ENCODE data around the gene CLEC11A.
"Not testable (repeated sequence)": the region's sequence is repeated elsewhere in the genome, so short reads cannot be mapped to it uniquely, and the experiment has no call there.

DNA sequence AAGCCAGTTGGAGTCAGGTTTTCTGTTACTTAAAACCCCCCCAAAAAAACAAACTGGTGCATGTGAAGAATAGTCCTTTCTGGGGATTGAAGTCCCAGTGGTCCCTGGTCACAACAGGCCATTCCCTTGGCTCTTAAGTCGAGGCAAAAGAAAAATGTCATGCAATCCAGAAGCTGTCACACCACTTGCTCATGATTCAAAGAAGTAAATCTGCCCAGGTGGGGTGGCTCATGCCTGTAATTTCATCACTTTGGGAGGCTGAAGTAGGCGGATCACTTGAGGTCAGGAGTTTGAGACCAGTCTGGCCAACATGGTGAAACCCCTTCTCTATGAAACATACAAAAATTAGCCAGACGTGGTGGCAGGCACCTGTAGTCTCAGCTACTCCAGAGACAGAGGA lies 38.3 kb downstream of the CLEC11A start:
- TF ChIP-seq POLR2A (IDR thresholded peaks at IDR 0.05) = not testable (repeated sequence)
- TF ChIP-seq, protein P1, sequence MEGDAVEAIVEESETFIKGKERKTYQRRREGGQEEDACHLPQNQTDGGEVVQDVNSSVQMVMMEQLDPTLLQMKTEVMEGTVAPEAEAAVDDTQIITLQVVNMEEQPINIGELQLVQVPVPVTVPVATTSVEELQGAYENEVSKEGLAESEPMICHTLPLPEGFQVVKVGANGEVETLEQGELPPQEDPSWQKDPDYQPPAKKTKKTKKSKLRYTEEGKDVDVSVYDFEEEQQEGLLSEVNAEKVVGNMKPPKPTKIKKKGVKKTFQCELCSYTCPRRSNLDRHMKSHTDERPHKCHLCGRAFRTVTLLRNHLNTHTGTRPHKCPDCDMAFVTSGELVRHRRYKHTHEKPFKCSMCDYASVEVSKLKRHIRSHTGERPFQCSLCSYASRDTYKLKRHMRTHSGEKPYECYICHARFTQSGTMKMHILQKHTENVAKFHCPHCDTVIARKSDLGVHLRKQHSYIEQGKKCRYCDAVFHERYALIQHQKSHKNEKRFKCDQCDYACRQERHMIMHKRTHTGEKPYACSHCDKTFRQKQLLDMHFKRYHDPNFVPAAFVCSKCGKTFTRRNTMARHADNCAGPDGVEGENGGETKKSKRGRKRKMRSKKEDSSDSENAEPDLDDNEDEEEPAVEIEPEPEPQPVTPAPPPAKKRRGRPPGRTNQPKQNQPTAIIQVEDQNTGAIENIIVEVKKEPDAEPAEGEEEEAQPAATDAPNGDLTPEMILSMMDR (IDR thresholded peaks at IDR 0.05) = not testable (repeated sequence)

All from right lobe of liver (tissue), 4 donors.